ENCODE measurements around the gene OR2F2.

OR2F2 gene

DNA sequence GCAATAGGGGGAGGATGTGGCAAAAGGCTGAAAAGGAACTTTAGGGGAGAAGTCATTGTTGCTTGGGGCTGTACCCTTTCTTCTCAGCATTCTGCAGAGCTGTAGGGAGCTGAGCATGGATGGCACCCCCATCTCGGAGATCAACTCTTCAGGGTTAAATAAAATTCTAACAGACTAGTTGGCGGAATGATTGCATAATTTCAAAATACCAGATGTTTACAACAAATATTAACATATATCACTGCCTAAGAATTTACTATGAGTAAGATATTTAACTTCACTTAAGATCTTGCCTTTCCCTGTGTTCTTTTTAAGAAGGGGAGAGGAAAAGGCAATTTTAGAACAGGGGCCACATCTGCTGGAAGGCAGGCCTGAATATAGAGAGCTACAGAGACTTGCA, 19.1 kb downstream of the OR2F2 start:
- no peak overlapping the region for H3K4me3 ChIP-seq (ENCODE audit: low read depth, low read length)
- DNase-seq (ENCODE audit: low read depth): no peak
- TF ChIP-seq, protein P1, sequence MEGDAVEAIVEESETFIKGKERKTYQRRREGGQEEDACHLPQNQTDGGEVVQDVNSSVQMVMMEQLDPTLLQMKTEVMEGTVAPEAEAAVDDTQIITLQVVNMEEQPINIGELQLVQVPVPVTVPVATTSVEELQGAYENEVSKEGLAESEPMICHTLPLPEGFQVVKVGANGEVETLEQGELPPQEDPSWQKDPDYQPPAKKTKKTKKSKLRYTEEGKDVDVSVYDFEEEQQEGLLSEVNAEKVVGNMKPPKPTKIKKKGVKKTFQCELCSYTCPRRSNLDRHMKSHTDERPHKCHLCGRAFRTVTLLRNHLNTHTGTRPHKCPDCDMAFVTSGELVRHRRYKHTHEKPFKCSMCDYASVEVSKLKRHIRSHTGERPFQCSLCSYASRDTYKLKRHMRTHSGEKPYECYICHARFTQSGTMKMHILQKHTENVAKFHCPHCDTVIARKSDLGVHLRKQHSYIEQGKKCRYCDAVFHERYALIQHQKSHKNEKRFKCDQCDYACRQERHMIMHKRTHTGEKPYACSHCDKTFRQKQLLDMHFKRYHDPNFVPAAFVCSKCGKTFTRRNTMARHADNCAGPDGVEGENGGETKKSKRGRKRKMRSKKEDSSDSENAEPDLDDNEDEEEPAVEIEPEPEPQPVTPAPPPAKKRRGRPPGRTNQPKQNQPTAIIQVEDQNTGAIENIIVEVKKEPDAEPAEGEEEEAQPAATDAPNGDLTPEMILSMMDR (IDR thresholded peaks at IDR 0.05; ENCODE audit: control insufficient read depth, extremely low read depth, insufficient read depth): no peak

GRCh38 chr7:143954544-143954943, 19.5 kb downstream of the OR2F2 start, which contains the start of gene OR2F1:
Gene OR2F1, plus strand, starts transcription at chr7:143954844. Its CDS starts 5,127 bp downstream, at chr7:143959971.
- no peak for DNase-seq (ENCODE audit: low read depth)
- H3K4me3 ChIP-seq (ENCODE audit: low read depth, low read length): no peak within 1 kb of the TSS
- TF ChIP-seq, protein P1 (IDR thresholded peaks at IDR 0.05; ENCODE audit: control insufficient read depth, extremely low read depth, insufficient read depth): no peak

DNA sequence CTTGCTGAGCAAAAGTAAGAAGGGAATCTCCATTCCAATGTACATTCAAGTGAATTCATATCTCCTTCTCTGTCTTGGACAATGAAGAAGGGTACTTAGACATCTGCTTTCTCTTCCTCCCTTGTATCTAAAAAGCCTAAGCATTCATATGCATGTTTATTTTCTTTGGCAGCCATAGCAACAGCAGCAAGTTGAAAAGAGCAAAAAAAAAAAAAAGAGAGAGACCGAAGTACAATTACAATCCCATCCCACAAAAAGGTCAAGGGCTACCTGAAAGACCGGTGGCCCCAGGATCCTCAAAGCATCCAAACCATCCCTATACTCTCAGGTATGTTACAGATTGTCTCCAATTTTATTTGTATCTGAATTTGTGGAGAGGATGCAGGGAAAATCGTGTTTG, 23.7 kb downstream of the OR2F2 start:
- DNase-seq (ENCODE audit: low read depth): no peak
- H3K4me3 ChIP-seq (ENCODE audit: low read depth, low read length): no peak overlapping the region
- TF ChIP-seq, protein P1 (IDR thresholded peaks at IDR 0.05; ENCODE audit: control insufficient read depth, extremely low read depth, insufficient read depth): no peak

GRCh38 chr7:143960813-143961610, 26.0 kb downstream of the OR2F2 start:
- DNase-seq (ENCODE audit: low read depth): no peak
- TF ChIP-seq, protein P1 (IDR thresholded peaks at IDR 0.05; ENCODE audit: control insufficient read depth, extremely low read depth, insufficient read depth): no peak
- no peak overlapping the region for H3K4me3 ChIP-seq (ENCODE audit: low read depth, low read length)

DNA sequence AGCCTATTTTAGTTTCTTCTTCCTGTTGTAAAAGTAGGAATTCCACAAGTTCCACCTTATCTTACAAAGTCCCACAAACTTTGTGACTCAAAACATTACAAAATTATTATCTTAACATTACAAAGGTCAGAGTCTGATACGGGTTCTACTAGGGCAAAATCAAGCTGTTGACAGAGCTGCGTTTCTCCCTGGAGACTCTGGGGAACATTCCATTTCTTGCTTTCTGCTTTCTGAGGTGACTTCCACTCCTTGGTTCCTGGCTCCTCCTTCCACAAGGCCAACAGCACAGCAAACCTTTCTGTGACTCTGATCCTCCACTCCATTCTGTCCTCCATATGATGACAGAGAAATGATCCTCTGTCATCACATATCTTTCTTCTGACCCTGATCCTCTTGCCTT, 30.2 kb downstream of the OR2F2 start:
- DNase-seq (ENCODE audit: low read depth): no peak
- TF ChIP-seq, protein P1 (IDR thresholded peaks at IDR 0.05; ENCODE audit: control insufficient read depth, extremely low read depth, insufficient read depth): no peak
- H3K4me3 ChIP-seq (ENCODE audit: low read depth, low read length): no peak overlapping the region

GRCh38 chr7:143967398-143967797, 32.4 kb downstream of the OR2F2 start:
- TF ChIP-seq, protein P1 (IDR thresholded peaks at IDR 0.05; ENCODE audit: control insufficient read depth, extremely low read depth, insufficient read depth): no peak
- DNase-seq (ENCODE audit: low read depth): peak; percentile 94
- H3K4me3 ChIP-seq (ENCODE audit: low read depth, low read length): no peak overlapping the region

Measured in LNCaP clone FGC (cell line).